H1 (cell line): ENCODE measurements around the gene PRDM15. TPM values are rescaled to one million over a fixed set of nuclear protein-coding genes. Genes with fewer than 3 reads are reported as not detected.

Experiments used
- CTCF ChIA-PET: fragments of 300-600 bp; sonication (Branson Sonifier 250); formaldehyde crosslinking; loops from one replicate; lab custom pipeline; 2021; ENCODE audit not compliant: partially characterized antibody; lab: Charles Lee
- POLR2A ChIA-PET: fragments of 300-600 bp; sonication (Branson Sonifier 250); formaldehyde crosslinking; loops from one replicate; lab custom pipeline; 2021; ENCODE audit warnings: inconsistent platforms; ENCODE audit not compliant: partially characterized antibody; lab: Charles Lee
- DNase-seq, 2 experiments: peaks; one replicate each; pipeline versions ENCODE4 v3.0.0 to v3.0.0-alpha.2; 2010 to 2022; ENCODE audit warnings: low spot score in 2 of 2, low read depth in 1 of 2, mixed read lengths in 1 of 2
- FAIRE-seq: peaks from 2 replicates; lab custom pipeline; 2011; peaks lifted over from hg19 to GRCh38; lab: Jason Lieb, UNC
- H2AFZ ChIP-seq: 2 replicates; pipeline ENCODE4 v1.8.1; 2012; ENCODE audit warnings: low read length, inconsistent platforms
- H2AK5ac ChIP-seq: 2 replicates; pipeline ENCODE4 v1.6.1; 2013; ENCODE audit warnings: low read depth, low read length
- H2BK120ac ChIP-seq: replicated peaks from 2 replicates; pipeline ENCODE3; 2013; ENCODE audit warnings: low read depth, low read length, inconsistent platforms
- H2BK12ac ChIP-seq: 2 replicates; pipeline ENCODE4 v1.6.1; 2013; ENCODE audit warnings: low read depth, low read length
- H2BK15ac ChIP-seq: 2 replicates; pipeline ENCODE4 v1.6.1; 2013; ENCODE audit warnings: low read length
- H2BK20ac ChIP-seq: 2 replicates; pipeline ENCODE4 v1.6.1; 2013; ENCODE audit warnings: low read length
- H2BK5ac ChIP-seq: 2 replicates; pipeline ENCODE4 v1.6.1; 2013; ENCODE audit warnings: low read depth, low read length
- H3K14ac ChIP-seq: 2 replicates; pipeline ENCODE4 v1.6.1; 2013; ENCODE audit warnings: inconsistent platforms; ENCODE audit not compliant: insufficient read length
- H3K18ac ChIP-seq: 2 replicates; pipeline ENCODE4 v1.6.1; 2013; ENCODE audit warnings: low read length; ENCODE audit errors: extremely low read depth
- H3K23ac ChIP-seq: 2 replicates; pipeline ENCODE4 v1.6.1; 2013; ENCODE audit warnings: inconsistent platforms; ENCODE audit not compliant: insufficient read length
- H3K23me2 ChIP-seq: 2 replicates; pipeline ENCODE4 v1.6.1; 2013; ENCODE audit warnings: low read depth, low read length
- H3K27ac ChIP-seq: 2 replicates; pipeline ENCODE4 v1.6.1; 2011; ENCODE audit warnings: low read depth, low read length, inconsistent platforms
- H3K27me3 ChIP-seq, 4 experiments: replicated peaks in 1 of 4; 1 replicate in 1 of 4; 2 replicates in 3 of 4; pipeline versions ENCODE4 v1.6.1 to v1.8.1; 2011 to 2013; ENCODE audit warnings: low read length in 3 of 4, mild to moderate bottlenecking in 3 of 4, inconsistent platforms in 2 of 4, mixed read lengths in 2 of 4, moderate library complexity in 1 of 4; ENCODE audit not compliant: control insufficient read depth in 3 of 4, insufficient read depth in 3 of 4; ENCODE audit errors: extremely low read depth in 1 of 4
- H3K36me3 ChIP-seq, 4 experiments: 2 replicates each; pipeline versions ENCODE4 v1.6.1 to v1.8.1; 2011 to 2013; ENCODE audit warnings: mild to moderate bottlenecking in 4 of 4, low read length in 3 of 4, moderate library complexity in 2 of 4, control low read depth in 1 of 4, inconsistent platforms in 1 of 4; ENCODE audit not compliant: insufficient read depth in 4 of 4, control insufficient read depth in 2 of 4
- H3K4ac ChIP-seq: replicated peaks from 2 replicates; pipeline ENCODE3; 2013; ENCODE audit warnings: low read length, low read depth, mixed read lengths, inconsistent platforms; ENCODE audit not compliant: insufficient read length
- H3K4me1 ChIP-seq, 4 experiments: replicated peaks in 1 of 4; 1 replicate in 1 of 4; 2 replicates in 3 of 4; pipeline versions ENCODE4 v1.6.1 to v1.8.1; 2011 to 2013; ENCODE audit warnings: low read length in 3 of 4, inconsistent platforms in 2 of 4, mixed read lengths in 1 of 4; ENCODE audit not compliant: insufficient read depth in 4 of 4, control insufficient read depth in 3 of 4
- H3K4me2 ChIP-seq, 2 experiments: 2 replicates each; pipeline versions ENCODE4 v1.6.1 to v1.8.1; 2011 to 2013; ENCODE audit warnings: low read depth in 2 of 2, low read length in 2 of 2, control low read depth in 1 of 2, inconsistent platforms in 1 of 2, mild to moderate bottlenecking in 1 of 2; ENCODE audit not compliant: insufficient read depth in 1 of 2
- H3K4me3 ChIP-seq, 4 experiments: fragments of 200-600, 300-600 bp in 1 of 4; sonication (generic), shearing (Covaris generic), sonication (Bioruptor Twin) in 1 of 4; 2 replicates each; pipeline versions ENCODE4 v1.5.1 to v1.8.1; 2011 to 2016; ENCODE audit warnings: low read length in 4 of 4, low read depth in 3 of 4, control low read depth in 2 of 4, inconsistent platforms in 2 of 4, mild to moderate bottlenecking in 2 of 4, mixed read lengths in 1 of 4, moderate library complexity in 1 of 4; ENCODE audit not compliant: insufficient read depth in 2 of 4; ENCODE audit errors: extremely low read depth in 1 of 4
- H3K56ac ChIP-seq: replicated peaks from 2 replicates; pipeline ENCODE3; 2013; ENCODE audit warnings: low read depth, mild to moderate bottlenecking, mixed read lengths, low read length, inconsistent platforms; ENCODE audit not compliant: insufficient read length
- H3K79me1 ChIP-seq: 2 replicates; pipeline ENCODE4 v1.6.1; 2013; ENCODE audit warnings: low read depth, low read length, control low read depth
- H3K79me2 ChIP-seq, 2 experiments: 2 replicates each; pipeline versions ENCODE4 v1.6.1 to v1.8.1; 2012 to 2013; ENCODE audit warnings: low read length in 2 of 2, mild to moderate bottlenecking in 2 of 2, inconsistent platforms in 1 of 2; ENCODE audit not compliant: insufficient read depth in 2 of 2, control insufficient read depth in 1 of 2
- H3K9ac ChIP-seq, 4 experiments: replicated peaks in 1 of 4; 1 replicate in 1 of 4; 2 replicates in 3 of 4; pipeline versions ENCODE4 v1.6.1 to v1.8.1; 2011 to 2013; ENCODE audit warnings: low read depth in 3 of 4, low read length in 3 of 4, control low read depth in 2 of 4, mild to moderate bottlenecking in 2 of 4, moderate library complexity in 2 of 4, inconsistent platforms in 1 of 4; ENCODE audit errors: extremely low read depth in 1 of 4
- H3K9me3 ChIP-seq, 2 experiments: 2 replicates each; pipeline versions ENCODE4 v1.6.1 to v1.8.1; 2012 to 2013; ENCODE audit warnings: mild to moderate bottlenecking in 2 of 2, moderate library complexity in 2 of 2, control low read depth in 1 of 2, inconsistent platforms in 1 of 2, low read depth in 1 of 2, low read length in 1 of 2, mixed read lengths in 1 of 2; ENCODE audit not compliant: insufficient read depth in 2 of 2
- H4K20me1 ChIP-seq, 2 experiments: replicated peaks in 1 of 2; 2 replicates each; pipeline versions ENCODE3 to v1.8.1; 2011 to 2013; ENCODE audit warnings: inconsistent platforms in 2 of 2, low read length in 2 of 2, mild to moderate bottlenecking in 1 of 2; ENCODE audit not compliant: insufficient read depth in 2 of 2, control insufficient read depth in 1 of 2
- H4K5ac ChIP-seq: 2 replicates; pipeline ENCODE4 v1.6.1; 2013; ENCODE audit warnings: low read length, low read depth, mixed read lengths, inconsistent platforms; ENCODE audit not compliant: insufficient read length
- H4K8ac ChIP-seq: 2 replicates; pipeline ENCODE4 v1.8.0; 2013; ENCODE audit warnings: mild to moderate bottlenecking, moderate library complexity, low read length, inconsistent platforms; ENCODE audit not compliant: insufficient read depth; ENCODE audit errors: extremely low read depth
- H4K91ac ChIP-seq: replicated peaks from 2 replicates; pipeline ENCODE3; 2013; ENCODE audit warnings: low read length, mixed read lengths, inconsistent platforms; ENCODE audit not compliant: insufficient read length
- ASH2L ChIP-seq: fragments of 200-600, 300-600 bp; sonication (generic); IDR thresholded peaks from one replicate; pipeline ENCODE4 v1.7.1; 2017; ENCODE audit warnings: low read length
- CEBPB ChIP-seq: IDR thresholded peaks from 2 replicates; pipeline ENCODE4 v1.6.1; 2012; ENCODE audit warnings: low read depth, low read length
- POLR2AphosphoS5 ChIP-seq: IDR thresholded peaks from 2 replicates; pipeline ENCODE4 v1.6.1; 2011; ENCODE audit warnings: low read depth, low read length
- SRF ChIP-seq: IDR thresholded peaks from 2 replicates; pipeline ENCODE4 v1.6.1; 2011; ENCODE audit warnings: mild to moderate bottlenecking, low read depth, low read length, moderate library complexity
- WGBS, 2 experiments: shearing (Covaris generic) in 1 of 2; methylation state at CpG; one replicate each; pipeline versions ENCODE4 v1.1.6 to v1.1.7; 2013 to 2015; ENCODE audit warnings: low lambda C conversion rate in 2 of 2, mixed read lengths in 2 of 2, inconsistent platforms in 1 of 2, low coverage in 1 of 2, missing lambda C conversion rate in 1 of 2; ENCODE audit not compliant: insufficient replicate concordance in 2 of 2, insufficient coverage in 1 of 2, insufficient read length in 1 of 2; ENCODE audit errors: extremely low coverage in 1 of 2, missing lambda C conversion rate in 1 of 2; 5-methylcytosine and 5-hydroxymethylcytosine counted together
- polyA plus RNA-seq, 7 experiments: library from polyadenylated mRNA; depleted of rRNA in 3 of 7; stranded (reverse) in 5 of 7; unstranded in 2 of 7; fragments of >200 nt in 5 of 7; fragments of 200-250 nt in 2 of 7; gene quantifications; 1 replicate in 5 of 7; 2 replicates in 1 of 7; 4 replicates in 1 of 7; pipeline versions ENCODE4 v1.2.1 to v1.2.3, GENCODE V29; 2011 to 2013; ENCODE audit warnings: missing spikeins in 2 of 7, mixed read lengths in 2 of 7
- total RNA-seq: library from RNA; stranded (reverse); fragmentation: NEBNext Ultra II Directional; extraction: Animal tissue kit (Norgen Biotek cat#: 25700); gene quantifications from 2 replicates; pipeline ENCODE4 v1.2.1, GENCODE V29; 2021

Gene PRDM15
- total and polyA plus RNA-seq, 2 of the 8 experiments (the other 6 are each of a cell fraction or from before 2014, with no cell fraction given), result 9.7 to 10.5 TPM

- FAIRE-seq, result no peak
These were observed 23.8 kb upstream of the PRDM15 start for GRCh38 chr21:41902946-41903345.

More at GRCh38 chr21:41902946-41903345, 23.8 kb upstream of the PRDM15 start:
- Histone ChIP-seq H3K14ac (no peak overlapping the region), H3K36me3 (no peaks in the 10 kb centered on the region; a peak in 1 of 8 replicates), H3K23me2 (no peaks in the 10 kb centered on the region), H3K4me1 (peaks cover 0 to 4% (median 3%) of the 10 kb centered on the region in 4 experiments; a peak in 5 of 7 replicates), H2BK20ac (no peak overlapping the region), H4K91ac (no peak overlapping the region), H2BK120ac (no peak overlapping the region), H3K9me3 (no peaks in the 10 kb centered on the region), H3K79me1 (no peaks in the 10 kb centered on the region), H2BK5ac (no peak overlapping the region), H4K8ac (no peak overlapping the region), H3K27me3 (no peaks in the 10 kb centered on the region), H3K4me2 (no peak overlapping the region), H3K9ac (no peak overlapping the region), H3K23ac (no peak overlapping the region), H2AK5ac (no peak overlapping the region), H2AFZ (no peak overlapping the region), H3K18ac (no peak overlapping the region), H3K27ac (no peak overlapping the region), H4K5ac (no peak overlapping the region), H3K4ac (no peak overlapping the region), H3K79me2 (no peaks in the 10 kb centered on the region), H3K4me3 (no peak overlapping the region), H2BK15ac (no peak overlapping the region), H3K56ac (no peak overlapping the region), H2BK12ac (no peak overlapping the region), H4K20me1 (no peaks in the 10 kb centered on the region)
- POLR2A ChIA-PET, result no interaction called here
- 94% methylated on average over 8 of the region's 8 CpGs; no CpG with 5 or more reads in 1 of the 2 experiments for WGBS, 2 experiments
- DNase-seq, result no peak
- CTCF ChIA-PET, result interaction anchor here (0.7 to 1.6 kb wide), 6 partner anchors 9 to 205 kb away, joined by 3 to 6 read pairs (median 3); no protein-coding TSS in a partner anchor
- TF ChIP-seq POLR2AphosphoS5, result no peak
- no peak for TF ChIP-seq ASH2L
- TF ChIP-seq SRF, result no peak
- TF ChIP-seq CEBPB, result no peak
